CD8-positive, alpha-beta memory T cell (primary cell): ENCODE measurements around the gene WBP2. TPM values are rescaled to one million over a fixed set of nuclear protein-coding genes. Genes with fewer than 3 reads are reported as not detected.
A peak's percentile ranks its signal among the peaks of the same experiment; 100 is the strongest.

Source experiments
- CTCF ChIA-PET: fragments of 350-600 bp; sonication (Branson Sonifier 250); formaldehyde crosslinking; loops from one replicate; lab custom pipeline; 2021; ENCODE audit warnings: antibody characterized with exemption; lab: Charles Lee
- POLR2A ChIA-PET: fragments of 350-600 bp; sonication (Branson Sonifier 250); formaldehyde crosslinking; loops from one replicate; lab custom pipeline; 2021; ENCODE audit warnings: antibody characterized with exemption; lab: Charles Lee
- DNase-seq, 5 donors: peaks; one replicate each; pipeline versions ENCODE4 v3.0.0 to v3.0.0-alpha.2; 2020 to 2022; ENCODE audit warnings: mixed read lengths in 1 of 5
- H3K27ac ChIP-seq: one replicate; pipeline ENCODE4 v1.7.0; 2013; ENCODE audit warnings: low read depth, mild to moderate bottlenecking, low read length, moderate library complexity
- H3K27me3 ChIP-seq: 2 replicates; pipeline ENCODE4 v1.7.0; 2013; ENCODE audit warnings: low read length, mild to moderate bottlenecking; ENCODE audit not compliant: insufficient read depth, poor library complexity, severe bottlenecking
- H3K36me3 ChIP-seq: 2 replicates; pipeline ENCODE4 v1.7.0; 2013; ENCODE audit warnings: mild to moderate bottlenecking, low read length, moderate library complexity; ENCODE audit not compliant: insufficient read depth
- H3K4me1 ChIP-seq: 2 replicates; pipeline ENCODE4 v1.7.0; 2013; ENCODE audit warnings: mild to moderate bottlenecking, low read length, moderate library complexity; ENCODE audit not compliant: insufficient read depth
- H3K4me3 ChIP-seq: 2 replicates; pipeline ENCODE4 v1.7.0; 2013; ENCODE audit warnings: mild to moderate bottlenecking, low read length
- H3K9me3 ChIP-seq: 2 replicates; pipeline ENCODE4 v1.7.0; 2013; ENCODE audit warnings: mild to moderate bottlenecking, low read length
- H3K27ac Mint-ChIP-seq, 8 donors: one replicate each; pipeline ENCODE4 v1.8.0; 2020 to 2021; ENCODE audit warnings: mixed read lengths in 8 of 8, mild to moderate bottlenecking in 6 of 8, inconsistent platforms in 3 of 8, moderate library complexity in 3 of 8
- H3K27me3 Mint-ChIP-seq, 2 donors: one replicate each; pipeline ENCODE4 v1.8.0; 2020 to 2021; ENCODE audit warnings: mixed read lengths in 2 of 2, mild to moderate bottlenecking in 1 of 2, moderate library complexity in 1 of 2
- H3K36me3 Mint-ChIP-seq, 3 donors: one replicate each; pipeline ENCODE4 v1.8.0; 2020 to 2021; ENCODE audit warnings: mixed read lengths in 3 of 3, inconsistent platforms in 1 of 3, mild to moderate bottlenecking in 1 of 3
- H3K4me1 Mint-ChIP-seq, 3 donors: one replicate each; pipeline ENCODE4 v1.8.0; 2020 to 2021; ENCODE audit warnings: mixed read lengths in 3 of 3, inconsistent platforms in 1 of 3, mild to moderate bottlenecking in 1 of 3
- H3K4me3 Mint-ChIP-seq, 7 donors: one replicate each; pipeline ENCODE4 v1.8.0; 2020 to 2021; ENCODE audit warnings: mixed read lengths in 7 of 7, mild to moderate bottlenecking in 6 of 7, moderate library complexity in 4 of 7, inconsistent platforms in 2 of 7
- H3K9me3 Mint-ChIP-seq, 5 donors: one replicate each; pipeline ENCODE4 v1.8.0; 2020 to 2022; ENCODE audit warnings: mixed read lengths in 5 of 5, mild to moderate bottlenecking in 3 of 5, moderate library complexity in 2 of 5, inconsistent platforms in 1 of 5
- polyA plus RNA-seq: library from polyadenylated mRNA; unstranded; fragments of 300-500 nt; fragmentation: Illumina TruSeq; gene quantifications from one replicate; pipeline ENCODE4 v1.2.3, GENCODE V29; 2021
- total RNA-seq, 2 experiments: library from RNA; stranded (reverse); gene quantifications; one replicate each; pipeline ENCODE4 v1.2.3, GENCODE V29; 2021

Gene WBP2
- total and polyA plus RNA-seq, 3 experiments from 2014 or later = 47.5 to 129 (median 53.2) TPM

- Mint-ChIP-seq H3K27ac (peak overlapping the region in 2 of 8 donors; percentile 33 to 54), H3K36me3 (peaks cover 0 to 70% (median 5%) of the 10 kb centered on the region in 3 donors), H3K4me3 (no peak overlapping the region), H3K4me1 (peaks cover 22 to 30% (median 29%) of the 10 kb centered on the region in 3 donors), H3K27me3 (no peaks in the 10 kb centered on the region), H3K9me3 (no peaks in the 10 kb centered on the region)
- H3K9me3 ChIP-seq = no peaks in the 10 kb centered on the region
- ChIA-PET CTCF (interaction anchor here (0.8 to 1.6 kb wide), 2 partner anchors 27 to 41 kb away, joined by 3 read pairs; no protein-coding TSS in a partner anchor), POLR2A (interaction anchor here (0.5 to 1.6 kb wide), 4 partner anchors 21 to 71 kb away, joined by 3 to 4 read pairs (median 3); partner anchors contain the start of gene UNK)
- DNase-seq = no peak
- peaks cover 21% of the 10 kb centered on the region for H3K4me1 ChIP-seq
- no peak overlapping the region for H3K4me3 ChIP-seq
- H3K27me3 ChIP-seq = no peaks in the 10 kb centered on the region
- peaks cover 13% of the 10 kb centered on the region for H3K36me3 ChIP-seq
- no peak overlapping the region for H3K27ac ChIP-seq
Observed at GRCh38 chr17:75824050-75824552, 31.0 kb downstream of the WBP2 start.

- CTCF ChIA-PET = interaction anchor here (0.7 to 1.8 kb wide), 4 partner anchors 16 to 73 kb away, joined by 3 to 5 read pairs (median 3); no protein-coding TSS in a partner anchor
- no peak for DNase-seq
- Histone ChIP-seq H3K36me3 (peaks cover 10% of the 10 kb centered on the region), H3K27me3 (no peaks in the 10 kb centered on the region), H3K4me1 (peaks cover 21% of the 10 kb centered on the region), H3K4me3 (no peak overlapping the region), H3K9me3 (no peaks in the 10 kb centered on the region), H3K27ac (no peak overlapping the region)
- Mint-ChIP-seq H3K27me3 (no peaks in the 10 kb centered on the region), H3K36me3 (peaks cover 0 to 74% (median 7%) of the 10 kb centered on the region in 3 donors), H3K9me3 (no peaks in the 10 kb centered on the region), H3K27ac (no peak overlapping the region), H3K4me3 (no peak overlapping the region), H3K4me1 (peaks cover 22 to 30% (median 30%) of the 10 kb centered on the region in 3 donors)
- POLR2A ChIA-PET = interaction anchor here (0.5 to 1.9 kb wide), 5 partner anchors 20 to 70 kb away, joined by 3 to 7 read pairs (median 3); partner anchors contain the start of gene UNK
Observed at GRCh38 chr17:75823257-75824041, 31.7 kb downstream of the WBP2 start.

- Histone ChIP-seq H3K4me3 (no peak overlapping the region), H3K9me3 (no peaks in the 10 kb centered on the region), H3K27ac (no peak overlapping the region), H3K36me3 (peaks cover 10% of the 10 kb centered on the region), H3K27me3 (no peaks in the 10 kb centered on the region), H3K4me1 (peaks cover 21% of the 10 kb centered on the region)
- DNase-seq = no peak
- H3K36me3 Mint-ChIP-seq = peaks cover 0 to 72% (median 7%) of the 10 kb centered on the region in 3 donors
- POLR2A ChIA-PET = interaction anchor here (1.2 to 1.9 kb wide), 3 partner anchors 19 to 40 kb away, joined by 3 to 7 read pairs (median 3); no protein-coding TSS in a partner anchor
- H3K27ac Mint-ChIP-seq = peak overlapping the region in 3 of 8 donors; percentile 26 to 93 (median 69)
- H3K4me3 Mint-ChIP-seq = no peak overlapping the region
- H3K4me1 Mint-ChIP-seq = peaks cover 16 to 23% (median 23%) of the 10 kb centered on the region in 3 donors
- H3K27me3 Mint-ChIP-seq = no peaks in the 10 kb centered on the region
- H3K9me3 Mint-ChIP-seq = no peaks in the 10 kb centered on the region
- CTCF ChIA-PET = interaction anchor here (0.7 to 1.8 kb wide), 5 partner anchors 15 to 73 kb away, joined by 3 to 5 read pairs (median 3); no protein-coding TSS in a partner anchor
Observed at GRCh38 chr17:75822800-75823166, 32.4 kb downstream of the WBP2 start.

- Histone ChIP-seq H3K4me1 (peaks cover 17% of the 10 kb centered on the region), H3K9me3 (no peaks in the 10 kb centered on the region), H3K27ac (no peak overlapping the region), H3K4me3 (no peak overlapping the region), H3K36me3 (peaks cover 10% of the 10 kb centered on the region), H3K27me3 (no peaks in the 10 kb centered on the region)
- H3K27ac Mint-ChIP-seq = peak overlapping the region; percentile 39 to 96 (median 90)
- no peaks in the 10 kb centered on the region for H3K27me3 Mint-ChIP-seq
- H3K36me3 Mint-ChIP-seq = peaks cover 0 to 71% (median 7%) of the 10 kb centered on the region in 3 donors
- ChIA-PET CTCF (interaction anchor here (0.9 to 1.8 kb wide), 5 partner anchors 15 to 74 kb away, joined by 3 to 5 read pairs (median 3); partner anchors contain the start of gene GALK1), POLR2A (interaction anchor here (1.2 to 1.9 kb wide), 4 partner anchors 19 to 57 kb away, joined by 3 to 7 read pairs (median 3); partner anchors contain the start of gene GALK1)
- peak overlapping the region in 1 of 7 donors; percentile 10 for H3K4me3 Mint-ChIP-seq
- no peaks in the 10 kb centered on the region for H3K9me3 Mint-ChIP-seq
- H3K4me1 Mint-ChIP-seq = peaks cover 16 to 23% (median 22%) of the 10 kb centered on the region in 3 donors
- DNase-seq = peak in 2 of 5 donors; percentile 30 to 47
Observed at GRCh38 chr17:75822119-75822799, 32.9 kb downstream of the WBP2 start.

- Histone ChIP-seq H3K27ac (no peak overlapping the region), H3K9me3 (no peaks in the 10 kb centered on the region), H3K36me3 (peaks cover 10% of the 10 kb centered on the region), H3K4me3 (no peak overlapping the region), H3K27me3 (no peaks in the 10 kb centered on the region), H3K4me1 (peaks cover 14% of the 10 kb centered on the region)
- DNase-seq = no peak
- CTCF ChIA-PET = interaction anchor here (0.8 to 1.8 kb wide), 4 partner anchors 12 to 68 kb away, joined by 3 to 5 read pairs (median 4); partner anchors contain the start of gene GALK1
- peak overlapping the region in 2 of 7 donors; percentile 37 to 49 for H3K4me3 Mint-ChIP-seq
- H3K36me3 Mint-ChIP-seq = peaks cover 0 to 73% (median 7%) of the 10 kb centered on the region in 3 donors
- peak overlapping the region; percentile 39 to 96 (median 90) for H3K27ac Mint-ChIP-seq
- H3K9me3 Mint-ChIP-seq = no peaks in the 10 kb centered on the region
- peaks cover 13 to 23% (median 18%) of the 10 kb centered on the region in 3 donors for H3K4me1 Mint-ChIP-seq
- H3K27me3 Mint-ChIP-seq = no peaks in the 10 kb centered on the region
- POLR2A ChIA-PET = interaction anchor here (0.7 to 1.2 kb wide), 4 partner anchors 26 to 66 kb away, joined by 3 to 4 read pairs (median 3); partner anchors contain the start of gene GALK1
Observed at GRCh38 chr17:75821552-75821951, 33.6 kb downstream of the WBP2 start.

GRCh38 chr17:75820094-75821080 is 34.7 kb downstream of the WBP2 start:
- H3K9me3 ChIP-seq = no peaks in the 10 kb centered on the region
- ChIA-PET CTCF (interaction anchor here (0.7 to 0.9 kb wide), 2 partner anchors 67 kb away, joined by 4 read pairs; no protein-coding TSS in a partner anchor), POLR2A (interaction anchor here (0.6 to 0.7 kb wide), 3 partner anchors 27 to 121 kb away, joined by 3 to 4 read pairs (median 4); partner anchors contain the start of gene FBF1)
- peaks cover 10% of the 10 kb centered on the region for H3K36me3 ChIP-seq
- H3K27ac ChIP-seq = no peak overlapping the region
- Mint-ChIP-seq H3K27me3 (no peaks in the 10 kb centered on the region), H3K36me3 (peaks cover 0 to 77% (median 7%) of the 10 kb centered on the region in 3 donors), H3K9me3 (no peaks in the 10 kb centered on the region), H3K27ac (peak overlapping the region in 6 of 8 donors; percentile 39 to 95 (median 74)), H3K4me3 (no peak overlapping the region), H3K4me1 (peaks cover 13 to 23% (median 18%) of the 10 kb centered on the region in 3 donors)
- H3K4me3 ChIP-seq = no peak overlapping the region
- no peak for DNase-seq
- peaks cover 14% of the 10 kb centered on the region for H3K4me1 ChIP-seq
- no peaks in the 10 kb centered on the region for H3K27me3 ChIP-seq
